ENCODE measurements around the gene NFATC1.

DNA sequence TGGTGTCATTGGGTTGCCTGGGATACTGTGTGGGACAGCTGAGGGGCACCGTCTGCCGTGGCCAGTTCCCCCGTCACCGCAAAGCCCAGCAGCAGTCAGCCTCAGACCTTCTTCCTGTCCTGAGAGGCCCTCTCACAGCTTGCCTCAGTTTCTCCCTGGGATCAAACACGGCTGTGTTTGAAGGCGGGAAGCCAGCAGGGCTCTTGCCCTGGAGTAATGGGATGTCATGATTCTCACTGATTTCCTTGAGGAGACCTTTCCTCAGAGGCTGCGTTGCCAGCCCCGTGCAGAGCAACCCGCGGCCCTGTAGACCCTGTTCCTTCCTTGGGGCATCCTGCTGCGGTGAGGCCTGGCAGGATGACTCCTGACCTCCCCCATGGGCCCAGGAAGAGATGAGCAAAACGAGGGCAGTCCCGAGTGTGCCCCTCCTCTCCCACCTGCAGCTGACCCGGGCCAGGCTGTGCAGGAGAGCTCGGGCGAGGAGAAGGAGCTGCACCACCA is 13.9 kb upstream of the NFATC1 start:
- no peak for TF ChIP-seq POLR2A (IDR thresholded peaks at IDR 0.05)
- TF ChIP-seq EP300 (IDR thresholded peaks at IDR 0.05) = no peak

Measured in ovary (tissue), 1 donor.